SK-N-SH (cell line): ENCODE results near the gene GABRA5.

Source experiments
- CHD2 ChIP-seq: fragments of 150-350 bp; IDR thresholded peaks from 2 replicates; pipeline ENCODE4 v1.6.1; 2018; ENCODE audit warnings: low read length; ENCODE audit not compliant: partially characterized antibody
- RAD21 ChIP-seq: IDR thresholded peaks from 2 replicates; pipeline ENCODE4 v1.6.1; 2012; ENCODE audit warnings: mild to moderate bottlenecking, low read length
- SIN3A ChIP-seq: IDR thresholded peaks from 2 replicates; pipeline ENCODE4 v1.6.1; 2012; ENCODE audit warnings: low read depth, mild to moderate bottlenecking, low read length, moderate library complexity, borderline replicate concordance
- YY1 ChIP-seq: IDR thresholded peaks from 2 replicates; pipeline ENCODE4 v1.4.0; 2012; ENCODE audit warnings: low read depth, mild to moderate bottlenecking
- TF ChIP-seq, protein P1 (sequence below): fragments of 200-600 bp; sonication (generic); IDR thresholded peaks from 2 replicates; pipeline ENCODE4 v1.6.1; 2017; ENCODE audit warnings: antibody characterized with exemption, mild to moderate bottlenecking, moderate library complexity
- TF ChIP-seq, protein P2 (sequence below): fragments of 150-350 bp; IDR thresholded peaks from 2 replicates; pipeline ENCODE4 v1.6.1; 2016; ENCODE audit warnings: mild to moderate bottlenecking, low read depth, low read length

DNA sequence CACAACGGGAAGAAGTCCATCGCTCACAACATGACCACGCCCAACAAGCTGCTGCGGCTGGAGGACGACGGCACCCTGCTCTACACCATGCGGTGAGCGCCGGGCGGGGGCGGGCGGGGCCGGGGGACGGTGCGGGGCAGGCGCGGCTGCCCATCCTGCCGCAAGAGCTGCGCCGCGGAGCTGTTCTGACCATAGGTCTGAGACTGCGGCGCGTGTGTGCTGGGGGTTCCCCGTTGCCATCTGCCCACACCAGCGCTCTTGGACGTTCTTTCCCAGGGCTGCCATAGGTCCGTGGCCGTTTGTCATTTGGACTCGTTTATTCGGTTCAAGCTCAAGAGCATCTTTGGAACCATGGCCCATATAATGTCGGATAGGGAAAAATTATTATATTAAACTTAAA lies 16.6 kb downstream of the GABRA5 start:
- no peak for TF ChIP-seq RAD21
- TF ChIP-seq, protein P1, sequence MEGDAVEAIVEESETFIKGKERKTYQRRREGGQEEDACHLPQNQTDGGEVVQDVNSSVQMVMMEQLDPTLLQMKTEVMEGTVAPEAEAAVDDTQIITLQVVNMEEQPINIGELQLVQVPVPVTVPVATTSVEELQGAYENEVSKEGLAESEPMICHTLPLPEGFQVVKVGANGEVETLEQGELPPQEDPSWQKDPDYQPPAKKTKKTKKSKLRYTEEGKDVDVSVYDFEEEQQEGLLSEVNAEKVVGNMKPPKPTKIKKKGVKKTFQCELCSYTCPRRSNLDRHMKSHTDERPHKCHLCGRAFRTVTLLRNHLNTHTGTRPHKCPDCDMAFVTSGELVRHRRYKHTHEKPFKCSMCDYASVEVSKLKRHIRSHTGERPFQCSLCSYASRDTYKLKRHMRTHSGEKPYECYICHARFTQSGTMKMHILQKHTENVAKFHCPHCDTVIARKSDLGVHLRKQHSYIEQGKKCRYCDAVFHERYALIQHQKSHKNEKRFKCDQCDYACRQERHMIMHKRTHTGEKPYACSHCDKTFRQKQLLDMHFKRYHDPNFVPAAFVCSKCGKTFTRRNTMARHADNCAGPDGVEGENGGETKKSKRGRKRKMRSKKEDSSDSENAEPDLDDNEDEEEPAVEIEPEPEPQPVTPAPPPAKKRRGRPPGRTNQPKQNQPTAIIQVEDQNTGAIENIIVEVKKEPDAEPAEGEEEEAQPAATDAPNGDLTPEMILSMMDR: no peak
- no peak for TF ChIP-seq CHD2
- TF ChIP-seq YY1: no peak
- TF ChIP-seq, protein P2, sequence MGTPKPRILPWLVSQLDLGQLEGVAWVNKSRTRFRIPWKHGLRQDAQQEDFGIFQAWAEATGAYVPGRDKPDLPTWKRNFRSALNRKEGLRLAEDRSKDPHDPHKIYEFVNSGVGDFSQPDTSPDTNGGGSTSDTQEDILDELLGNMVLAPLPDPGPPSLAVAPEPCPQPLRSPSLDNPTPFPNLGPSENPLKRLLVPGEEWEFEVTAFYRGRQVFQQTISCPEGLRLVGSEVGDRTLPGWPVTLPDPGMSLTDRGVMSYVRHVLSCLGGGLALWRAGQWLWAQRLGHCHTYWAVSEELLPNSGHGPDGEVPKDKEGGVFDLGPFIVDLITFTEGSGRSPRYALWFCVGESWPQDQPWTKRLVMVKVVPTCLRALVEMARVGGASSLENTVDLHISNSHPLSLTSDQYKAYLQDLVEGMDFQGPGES: no peak
- no peak for TF ChIP-seq SIN3A
